Vagina (tissue), 2 donors: ENCODE measurements around the gene SZT2. TPM values are rescaled to one million over a fixed set of nuclear protein-coding genes. Genes with fewer than 3 reads are reported as not detected.

ENCODE experiments used
- DNase-seq, 2 donors: peaks; one replicate each; pipeline ENCODE4 v3.0.0-alpha.2; 2017; ENCODE audit errors: extremely low spot score in 2 of 2
- H3K27ac ChIP-seq: fragments of 200-600 bp; sonication (generic); one replicate; pipeline ENCODE4 v1.5.1; 2019
- H3K27me3 ChIP-seq: fragments of 200-600 bp; sonication (generic); one replicate; pipeline ENCODE4 v1.5.1; 2019
- H3K36me3 ChIP-seq, 2 donors: fragments of 200-600 bp; sonication (generic); one replicate each; pipeline ENCODE4 v1.5.1; 2017 to 2019
- H3K4me1 ChIP-seq: fragments of 200-600 bp; sonication (generic); one replicate; pipeline ENCODE4 v1.5.1; 2019
- H3K4me3 ChIP-seq, 2 donors: fragments of 200-600 bp; sonication (generic); 1 replicate in 1 of 2; 2 replicates in 1 of 2; pipeline ENCODE4 v1.5.1; 2016 to 2019
- H3K9me3 ChIP-seq: fragments of 200-600 bp; sonication (generic); one replicate; pipeline ENCODE4 v1.5.1; 2019
- CTCF ChIP-seq, 3 experiments: fragments of 450-650 bp in 2 of 3; fragments of 200-600 bp in 1 of 3; sonication (generic) in 1 of 3; IDR thresholded peaks; one replicate each; pipeline ENCODE4 v1.5.1; 2017 to 2019; ENCODE audit warnings: antibody characterized with exemption in 3 of 3, mild to moderate bottlenecking in 2 of 3, moderate library complexity in 2 of 3
- POLR2A ChIP-seq, 2 donors: fragments of 450-650 bp; IDR thresholded peaks; one replicate each; pipeline ENCODE4 v1.6.1; 2017; ENCODE audit warnings: antibody characterized with exemption in 2 of 2, mild to moderate bottlenecking in 2 of 2, moderate library complexity in 2 of 2
- POLR2AphosphoS5 ChIP-seq, 2 donors: sonication (generic); formaldehyde crosslinking; IDR thresholded peaks; one replicate each; pipeline ENCODE4 v1.9.0; 2017; ENCODE audit warnings: antibody characterized with exemption in 2 of 2, mild to moderate bottlenecking in 2 of 2, low read depth in 1 of 2; ENCODE audit not compliant: insufficient read depth in 1 of 2
- intact Hi-C: fragments of 100-400 bp; cut with DNase I; formaldehyde crosslinking; loops from one replicate; pipeline ENCODE4 v1.15.1; 2023
- total RNA-seq: library from RNA; depleted of rRNA; stranded (reverse); fragments of >200 nt; gene quantifications from one replicate; pipeline ENCODE4 v1.2.3, GENCODE V29; 2016

The SZT2 gene
- total RNA-seq, 1 donor from 2014 or later, result 42.5 TPM

- Histone ChIP-seq H3K9me3 (no peaks in the 10 kb centered on the region), H3K27me3 (no peaks in the 10 kb centered on the region), H3K4me1 (peaks cover 25% of the 10 kb centered on the region), H3K4me3 (no peak overlapping the region), H3K36me3 (peaks cover 0 to 38% of the 10 kb centered on the region in 2 donors), H3K27ac (no peak overlapping the region)
- intact Hi-C loops, result loop anchor here (10.0 kb wide), 1 partner anchor 91 kb away; the partner anchor contains the start of gene HYI
- TF ChIP-seq POLR2A (IDR thresholded peaks at IDR 0.05) (no peak), CTCF (IDR thresholded peaks at IDR 0.05) (no peak), POLR2AphosphoS5 (IDR thresholded peaks at IDR 0.05; ENCODE audit: insufficient read depth in 1 of 2, low read depth in 1 of 2) (no peak)
- no peak for DNase-seq
These were observed 26.3 kb upstream of the SZT2 start for GRCh38 chr1:43363283-43363934.

GRCh38 chr1:43363935-43364525, 25.7 kb upstream of the SZT2 start:
- Histone ChIP-seq H3K27me3 (no peaks in the 10 kb centered on the region), H3K27ac (no peak overlapping the region), H3K36me3 (peaks cover 0 to 38% of the 10 kb centered on the region in 2 donors), H3K9me3 (no peaks in the 10 kb centered on the region), H3K4me1 (peaks cover 29% of the 10 kb centered on the region), H3K4me3 (no peak overlapping the region)
- intact Hi-C loops, result loop anchor here (10.0 kb wide), 1 partner anchor 91 kb away; the partner anchor contains the start of gene HYI
- DNase-seq, result no peak
- no peak for TF ChIP-seq POLR2AphosphoS5 (IDR thresholded peaks at IDR 0.05; ENCODE audit: insufficient read depth in 1 of 2, low read depth in 1 of 2)
- TF ChIP-seq POLR2A (IDR thresholded peaks at IDR 0.05), result no peak
- no peak for TF ChIP-seq CTCF (IDR thresholded peaks at IDR 0.05)

- no peak for DNase-seq
- H3K9me3 ChIP-seq, result no peaks in the 10 kb centered on the region
- H3K27ac ChIP-seq, result peak overlapping the region; percentile 92
- peaks cover 0 to 38% of the 10 kb centered on the region in 2 donors for H3K36me3 ChIP-seq
- H3K27me3 ChIP-seq, result no peaks in the 10 kb centered on the region
- intact Hi-C loops, result loop anchor here (10.0 kb wide), 1 partner anchor 89 kb away; the partner anchor contains the start of gene HYI
- TF ChIP-seq POLR2A (IDR thresholded peaks at IDR 0.05), result no peak
- no peak for TF ChIP-seq POLR2AphosphoS5 (IDR thresholded peaks at IDR 0.05; ENCODE audit: insufficient read depth in 1 of 2, low read depth in 1 of 2)
- TF ChIP-seq CTCF (IDR thresholded peaks at IDR 0.05), result no peak
- peaks cover 33% of the 10 kb centered on the region for H3K4me1 ChIP-seq
- peak overlapping the region; percentile 85 to 97 for H3K4me3 ChIP-seq
These were observed 24.0 kb upstream of the SZT2 start for GRCh38 chr1:43365678-43366077.

- no peaks in the 10 kb centered on the region for H3K27me3 ChIP-seq
- peaks cover 0 to 38% of the 10 kb centered on the region in 2 donors for H3K36me3 ChIP-seq
- DNase-seq, result no peak
- no peaks in the 10 kb centered on the region for H3K9me3 ChIP-seq
- peak overlapping the region; percentile 85 to 97 for H3K4me3 ChIP-seq
- peak in 1 of 2 donors; percentile 50 for TF ChIP-seq POLR2AphosphoS5 (IDR thresholded peaks at IDR 0.05; ENCODE audit: insufficient read depth in 1 of 2, low read depth in 1 of 2)
- no peak for TF ChIP-seq CTCF (IDR thresholded peaks at IDR 0.05)
- peak overlapping the region; percentile 92 for H3K27ac ChIP-seq
- H3K4me1 ChIP-seq, result peaks cover 33% of the 10 kb centered on the region
- intact Hi-C loops, result loop anchor here (10.0 kb wide), 1 partner anchor 89 kb away; the partner anchor contains the start of gene HYI
These were observed 23.5 kb upstream of the SZT2 start for GRCh38 chr1:43366179-43366578.
